Subcutaneous adipose tissue (tissue), 4 donors: ENCODE measurements around the gene CLDN20. TPM values are rescaled to one million over a fixed set of nuclear protein-coding genes. Genes with fewer than 3 reads are reported as not detected.

Source experiments
- CTCF ChIP-seq: fragments of 450-650 bp; IDR thresholded peaks from one replicate; pipeline ENCODE4 v1.5.1; 2016; ENCODE audit warnings: low read depth, mild to moderate bottlenecking, control low read depth, antibody characterized with exemption, moderate library complexity
- total RNA-seq, 4 donors: library from RNA; depleted of rRNA; stranded (reverse); fragments of >200 nt; gene quantifications; one replicate each; pipeline ENCODE4 v1.1.0, GENCODE V29; 2016

Gene CLDN20
- total RNA-seq, 4 donors from 2014 or later: not detected

GRCh38 chr6:155287762-155288161, 23.9 kb downstream of the CLDN20 start:
- no peak for TF ChIP-seq CTCF

DNA sequence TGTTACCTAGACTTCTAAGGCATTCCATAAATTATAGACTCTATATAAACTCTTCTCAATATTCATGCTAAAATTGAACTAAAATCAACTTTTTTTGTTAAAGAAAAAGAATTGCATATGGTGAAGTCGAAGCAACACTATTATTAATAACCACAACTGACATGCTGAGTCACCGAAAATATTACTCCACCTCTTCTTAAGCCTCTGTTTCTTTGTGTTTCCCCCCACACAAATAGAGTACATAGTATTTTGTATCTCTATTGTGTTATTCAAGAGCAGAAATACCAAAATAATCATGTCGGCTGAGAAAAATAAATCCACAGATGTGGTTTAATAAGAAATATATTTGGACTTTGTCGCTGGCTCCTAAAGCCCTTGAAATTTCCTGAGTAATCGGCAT, 26.7 kb downstream of the CLDN20 start:
- no peak for TF ChIP-seq CTCF

DNA sequence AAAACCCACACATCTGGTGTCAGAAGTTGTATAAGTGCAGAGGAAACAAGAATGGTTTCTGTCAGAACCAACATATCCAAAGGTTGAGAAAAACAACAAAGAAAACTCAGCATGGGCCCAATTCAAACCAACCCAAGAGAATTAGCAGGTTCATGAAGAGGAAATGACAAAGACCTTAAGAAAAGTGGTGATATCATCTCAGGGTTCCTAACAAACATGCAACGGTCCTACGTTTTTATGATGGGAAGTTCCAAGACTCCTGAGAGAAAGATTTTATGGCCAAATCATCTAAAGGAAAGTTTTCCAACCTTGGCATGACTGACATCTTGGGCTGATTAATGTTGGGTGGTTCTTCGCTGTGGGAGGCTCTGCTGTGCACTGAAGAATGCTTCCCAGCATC, 27.5 kb downstream of the CLDN20 start:
- TF ChIP-seq CTCF: no peak

DNA sequence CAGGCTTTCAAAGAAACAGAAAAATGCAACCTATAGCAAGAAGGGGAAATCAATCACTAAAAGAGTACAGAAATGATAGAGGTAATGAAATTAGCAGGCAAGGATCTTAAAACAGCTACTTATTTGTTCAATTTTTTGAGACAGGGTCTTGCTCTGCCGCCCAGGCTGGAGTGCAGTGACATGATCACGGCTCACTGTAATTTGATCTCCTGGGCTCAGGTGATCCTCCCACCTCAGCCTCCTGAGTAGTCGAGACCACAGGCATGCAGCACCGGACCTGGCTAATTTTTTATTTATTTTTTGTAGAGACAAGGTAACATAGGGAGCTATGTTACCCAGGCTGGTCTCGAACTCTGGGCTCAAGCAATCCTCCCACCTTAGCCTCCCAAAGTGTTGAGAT, 28.9 kb downstream of the CLDN20 start:
- no peak for TF ChIP-seq CTCF

DNA sequence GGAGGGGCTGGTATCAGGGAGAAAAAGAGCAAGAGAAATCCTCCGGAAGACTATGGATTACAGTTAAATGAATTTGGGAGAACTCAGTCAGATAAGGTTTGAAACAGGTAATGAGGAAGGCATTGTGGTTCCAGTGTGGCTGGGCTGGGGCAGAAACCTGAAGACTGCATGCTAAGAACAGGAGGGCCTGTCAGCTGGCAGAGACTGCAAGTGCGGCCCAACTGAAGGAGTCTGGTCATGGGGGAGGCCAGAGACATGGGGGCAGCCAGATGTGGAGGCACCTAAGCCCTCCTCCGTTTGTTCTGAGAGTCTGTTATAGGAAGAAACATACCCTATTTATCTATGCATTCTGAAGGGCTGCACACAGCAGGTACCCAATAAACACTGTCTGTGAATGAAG, 33.9 kb downstream of the CLDN20 start:
- TF ChIP-seq CTCF: no peak

DNA sequence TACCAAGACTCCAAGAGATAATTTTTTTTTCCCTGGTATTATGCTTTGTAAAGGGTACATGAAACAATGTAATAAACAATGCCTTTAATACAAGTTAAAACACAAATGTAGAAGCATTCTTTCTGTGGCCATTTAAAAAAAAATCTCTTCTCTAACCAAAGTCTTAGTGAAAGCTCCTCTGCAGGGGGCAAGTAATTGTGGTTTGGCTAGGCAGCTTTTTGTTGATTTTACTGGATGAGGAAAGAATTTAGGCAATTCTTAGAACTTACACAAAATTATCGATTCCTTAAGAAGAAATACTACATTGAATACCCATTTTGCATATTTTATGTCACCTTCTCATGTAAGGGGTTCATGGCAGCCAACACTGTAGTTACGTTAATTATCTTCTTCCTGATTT, 38.1 kb downstream of the CLDN20 start:
- TF ChIP-seq CTCF: no peak

DNA sequence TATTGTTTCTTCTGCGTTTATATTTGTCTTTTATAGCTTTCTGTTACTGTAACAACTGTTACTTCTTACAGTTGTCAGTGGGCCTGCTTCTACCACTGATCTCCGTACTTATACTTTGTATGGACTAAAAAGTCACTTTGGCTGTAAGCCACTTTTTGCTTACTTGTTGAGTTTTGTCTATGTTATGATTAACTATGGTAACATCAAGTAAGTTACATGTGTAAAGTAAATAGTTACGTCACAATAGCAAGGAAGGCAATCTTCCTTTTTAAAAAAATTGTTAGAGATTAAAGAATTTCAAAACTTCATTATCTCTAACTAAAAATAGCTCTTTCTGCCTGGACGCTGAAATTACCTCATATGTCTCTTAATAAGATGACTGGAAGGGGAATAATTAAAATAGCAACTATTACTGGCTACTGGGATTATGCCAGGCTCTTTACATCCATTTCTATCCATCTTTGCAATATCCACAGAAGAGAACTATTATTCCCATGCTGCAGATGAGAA, 39.6 kb downstream of the CLDN20 start:
- no peak for TF ChIP-seq CTCF
